ENCODE measurements around the gene SPTBN1.

DNA sequence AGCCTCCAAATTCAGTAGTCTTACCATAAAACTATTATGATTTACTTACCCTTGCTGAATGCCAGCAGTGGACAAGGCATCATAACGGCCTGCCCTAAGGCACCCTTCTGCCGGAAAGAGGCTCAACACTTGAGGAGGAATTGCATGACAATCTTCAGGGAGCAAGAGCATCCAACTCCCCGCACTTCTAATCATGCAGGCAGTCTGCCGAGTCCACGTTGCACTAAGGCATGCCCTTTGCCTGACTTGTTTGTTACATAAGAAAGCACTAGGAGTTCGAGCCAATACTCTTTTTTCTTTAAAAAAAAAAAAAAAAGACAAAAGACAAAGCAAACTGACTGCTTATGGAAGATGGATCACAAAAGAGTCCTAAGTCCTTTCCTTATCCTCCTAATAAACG lies 17.9 kb upstream of the SPTBN1 start:
- no peak for TF ChIP-seq GATA2 (IDR thresholded peaks at IDR 0.05; ENCODE audit: low read depth, low read length)
- TF ChIP-seq GATA3 (IDR thresholded peaks at IDR 0.05; ENCODE audit: low read depth, low read length), result no peak

Measured in SH-SY5Y (cell line).